HL-60 (cell line): ENCODE measurements around the gene MACROD2.

ENCODE experiments used
- DNase-seq, 2 experiments: peaks; one replicate each; pipeline ENCODE4 v3.0.0-alpha.2; 2010 to 2020; ENCODE audit warnings: low read depth in 1 of 2, low spot score in 1 of 2
- H3K27ac ChIP-seq: fragments of 250-450 bp; sonication (Bioruptor Pico); replicated peaks from 2 replicates; pipeline ENCODE4 v1.5.1; 2020; ENCODE audit warnings: mild to moderate bottlenecking, moderate library complexity
- H3K27me3 ChIP-seq: fragments of 250-450 bp; sonication (Bioruptor Pico); 2 replicates; pipeline ENCODE4 v1.5.1; 2021; ENCODE audit warnings: mild to moderate bottlenecking, moderate library complexity; ENCODE audit not compliant: insufficient read depth, poor library complexity, severe bottlenecking
- H3K4me3 ChIP-seq: replicated peaks from 2 replicates; pipeline ENCODE4 v1.5.1; 2011; ENCODE audit warnings: mild to moderate bottlenecking, control low read depth, low read length; ENCODE audit not compliant: insufficient read depth
- GABPA ChIP-seq: IDR thresholded peaks from 2 replicates; pipeline ENCODE4 v1.6.1; 2012; ENCODE audit warnings: low read depth
- POLR2AphosphoS5 ChIP-seq: IDR thresholded peaks from 2 replicates; pipeline ENCODE4 v1.6.1; 2012; ENCODE audit warnings: low read depth
- SPI1 ChIP-seq: IDR thresholded peaks from 2 replicates; pipeline ENCODE4 v1.6.1; 2012; ENCODE audit warnings: low read depth, mild to moderate bottlenecking, borderline replicate concordance
- TF ChIP-seq, protein P1 (sequence below): IDR thresholded peaks from 2 replicates; pipeline ENCODE4 v1.6.1; 2012; ENCODE audit warnings: low read depth; ENCODE audit not compliant: insufficient replicate concordance
- TF ChIP-seq, protein P2 (sequence below): IDR thresholded peaks from one replicate; pipeline ENCODE4 v1.5.1; 2011; ENCODE audit warnings: low read length, control low read depth, inconsistent platforms; ENCODE audit not compliant: insufficient read depth

Gene MACROD2

DNA sequence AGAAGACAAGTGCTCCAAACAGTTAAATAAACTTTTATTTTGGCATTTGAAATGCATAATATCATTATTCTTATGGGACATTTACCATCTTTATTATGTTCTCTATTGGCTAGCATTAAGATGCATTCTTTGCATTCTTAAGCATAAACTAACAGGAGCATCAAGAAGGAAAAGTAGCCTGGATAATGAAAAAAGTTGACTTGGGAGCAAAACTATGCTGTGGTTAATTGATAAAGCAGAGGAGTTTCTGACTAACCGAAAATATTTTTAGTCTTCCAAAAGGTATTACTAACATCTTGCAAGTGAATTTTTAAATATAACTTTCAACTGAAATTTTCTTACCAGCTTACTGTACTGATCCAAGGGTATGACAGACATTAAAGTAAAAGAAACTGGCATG is 201.8 kb downstream of the MACROD2 start:
- H3K27me3 ChIP-seq = no peaks in the 10 kb centered on the region
- no peak for TF ChIP-seq POLR2AphosphoS5
- TF ChIP-seq, protein P1, sequence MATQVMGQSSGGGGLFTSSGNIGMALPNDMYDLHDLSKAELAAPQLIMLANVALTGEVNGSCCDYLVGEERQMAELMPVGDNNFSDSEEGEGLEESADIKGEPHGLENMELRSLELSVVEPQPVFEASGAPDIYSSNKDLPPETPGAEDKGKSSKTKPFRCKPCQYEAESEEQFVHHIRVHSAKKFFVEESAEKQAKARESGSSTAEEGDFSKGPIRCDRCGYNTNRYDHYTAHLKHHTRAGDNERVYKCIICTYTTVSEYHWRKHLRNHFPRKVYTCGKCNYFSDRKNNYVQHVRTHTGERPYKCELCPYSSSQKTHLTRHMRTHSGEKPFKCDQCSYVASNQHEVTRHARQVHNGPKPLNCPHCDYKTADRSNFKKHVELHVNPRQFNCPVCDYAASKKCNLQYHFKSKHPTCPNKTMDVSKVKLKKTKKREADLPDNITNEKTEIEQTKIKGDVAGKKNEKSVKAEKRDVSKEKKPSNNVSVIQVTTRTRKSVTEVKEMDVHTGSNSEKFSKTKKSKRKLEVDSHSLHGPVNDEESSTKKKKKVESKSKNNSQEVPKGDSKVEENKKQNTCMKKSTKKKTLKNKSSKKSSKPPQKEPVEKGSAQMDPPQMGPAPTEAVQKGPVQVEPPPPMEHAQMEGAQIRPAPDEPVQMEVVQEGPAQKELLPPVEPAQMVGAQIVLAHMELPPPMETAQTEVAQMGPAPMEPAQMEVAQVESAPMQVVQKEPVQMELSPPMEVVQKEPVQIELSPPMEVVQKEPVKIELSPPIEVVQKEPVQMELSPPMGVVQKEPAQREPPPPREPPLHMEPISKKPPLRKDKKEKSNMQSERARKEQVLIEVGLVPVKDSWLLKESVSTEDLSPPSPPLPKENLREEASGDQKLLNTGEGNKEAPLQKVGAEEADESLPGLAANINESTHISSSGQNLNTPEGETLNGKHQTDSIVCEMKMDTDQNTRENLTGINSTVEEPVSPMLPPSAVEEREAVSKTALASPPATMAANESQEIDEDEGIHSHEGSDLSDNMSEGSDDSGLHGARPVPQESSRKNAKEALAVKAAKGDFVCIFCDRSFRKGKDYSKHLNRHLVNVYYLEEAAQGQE = no peak
- TF ChIP-seq, protein P2, sequence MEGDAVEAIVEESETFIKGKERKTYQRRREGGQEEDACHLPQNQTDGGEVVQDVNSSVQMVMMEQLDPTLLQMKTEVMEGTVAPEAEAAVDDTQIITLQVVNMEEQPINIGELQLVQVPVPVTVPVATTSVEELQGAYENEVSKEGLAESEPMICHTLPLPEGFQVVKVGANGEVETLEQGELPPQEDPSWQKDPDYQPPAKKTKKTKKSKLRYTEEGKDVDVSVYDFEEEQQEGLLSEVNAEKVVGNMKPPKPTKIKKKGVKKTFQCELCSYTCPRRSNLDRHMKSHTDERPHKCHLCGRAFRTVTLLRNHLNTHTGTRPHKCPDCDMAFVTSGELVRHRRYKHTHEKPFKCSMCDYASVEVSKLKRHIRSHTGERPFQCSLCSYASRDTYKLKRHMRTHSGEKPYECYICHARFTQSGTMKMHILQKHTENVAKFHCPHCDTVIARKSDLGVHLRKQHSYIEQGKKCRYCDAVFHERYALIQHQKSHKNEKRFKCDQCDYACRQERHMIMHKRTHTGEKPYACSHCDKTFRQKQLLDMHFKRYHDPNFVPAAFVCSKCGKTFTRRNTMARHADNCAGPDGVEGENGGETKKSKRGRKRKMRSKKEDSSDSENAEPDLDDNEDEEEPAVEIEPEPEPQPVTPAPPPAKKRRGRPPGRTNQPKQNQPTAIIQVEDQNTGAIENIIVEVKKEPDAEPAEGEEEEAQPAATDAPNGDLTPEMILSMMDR = no peak
- TF ChIP-seq SPI1 = no peak
- TF ChIP-seq GABPA = no peak
- DNase-seq = no peak
- H3K4me3 ChIP-seq = no peak overlapping the region
- H3K27ac ChIP-seq = no peak overlapping the region

DNA sequence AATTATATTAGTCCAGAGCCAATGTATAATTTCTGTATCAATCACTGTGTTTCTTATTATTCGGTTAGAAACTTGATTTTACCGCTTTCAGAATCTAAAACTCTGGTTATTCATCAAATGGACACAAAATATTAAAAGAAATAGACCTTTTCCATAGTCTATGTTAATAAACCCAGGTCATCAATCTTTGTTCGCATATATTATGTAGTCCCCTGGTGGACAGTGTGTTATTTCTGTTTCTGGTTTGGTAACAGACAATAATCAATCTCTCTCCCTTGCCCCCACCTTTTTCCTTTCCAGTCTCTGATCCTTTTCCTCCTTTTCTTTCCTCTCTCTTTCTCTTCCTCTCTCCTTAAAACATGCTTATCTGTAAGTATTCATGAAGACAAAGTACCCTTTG is 203.1 kb downstream of the MACROD2 start:
- H3K27ac ChIP-seq = no peak overlapping the region
- no peak for DNase-seq
- H3K27me3 ChIP-seq = no peaks in the 10 kb centered on the region
- H3K4me3 ChIP-seq = no peak overlapping the region
- TF ChIP-seq SPI1 = no peak
- TF ChIP-seq, protein P2 = no peak
- TF ChIP-seq GABPA = no peak
- TF ChIP-seq POLR2AphosphoS5 = no peak
- TF ChIP-seq, protein P1 = no peak

DNA sequence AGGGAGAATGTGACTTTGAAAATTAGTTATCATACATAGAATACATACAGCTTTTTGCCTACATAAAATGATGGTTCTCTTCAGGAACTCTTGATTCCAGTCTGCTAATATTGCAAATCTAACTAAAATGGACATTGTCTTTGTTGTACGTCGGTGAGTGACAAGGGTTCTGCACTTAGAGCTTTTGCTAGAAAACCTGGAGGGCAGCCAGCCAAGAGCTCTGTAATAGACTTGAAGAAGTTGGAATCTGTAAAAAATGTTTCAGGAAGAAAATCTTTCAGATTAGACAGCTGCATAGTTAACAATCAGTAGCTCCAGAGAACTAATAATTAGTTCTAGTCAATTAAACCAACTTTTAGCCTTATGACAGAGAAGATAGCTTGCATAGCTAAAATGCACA is 203.8 kb downstream of the MACROD2 start:
- TF ChIP-seq GABPA (no peak), POLR2AphosphoS5 (no peak), SPI1 (no peak)
- TF ChIP-seq, protein P2 = no peak
- TF ChIP-seq, protein P1 = no peak
- H3K4me3 ChIP-seq = no peak overlapping the region
- no peaks in the 10 kb centered on the region for H3K27me3 ChIP-seq
- no peak overlapping the region for H3K27ac ChIP-seq
- DNase-seq = no peak
